ENCODE measurements around the gene TMEM114.
"Not testable (repeated sequence)": the region's sequence is repeated elsewhere in the genome, so short reads cannot be mapped to it uniquely, and the experiment has no call there.

TMEM114 gene

GRCh38 chr16:8572919-8573724, 17.2 kb downstream of the TMEM114 start:
- peak; percentile 36 to 58 for DNase-seq

- DNase-seq = no peak
Measured at GRCh38 chr16:8572063-8572918, 18.0 kb downstream of the TMEM114 start.

- DNase-seq = peak; percentile 47 to 64
Measured at GRCh38 chr16:8571061-8571596, 19.2 kb downstream of the TMEM114 start.

GRCh38 chr16:8570393-8570792, 19.9 kb downstream of the TMEM114 start:
- not testable (repeated sequence) for DNase-seq

GRCh38 chr16:8569650-8570346, 20.5 kb downstream of the TMEM114 start:
- no peak for DNase-seq

GRCh38 chr16:8568231-8568617, 22.1 kb downstream of the TMEM114 start:
- DNase-seq = no peak

- peak; percentile 94 to 96 for DNase-seq
Measured at GRCh38 chr16:8567355-8568230, 22.7 kb downstream of the TMEM114 start.

- DNase-seq = no peak
Measured at GRCh38 chr16:8565498-8565897, 24.8 kb downstream of the TMEM114 start.

- no peak for DNase-seq
Measured at GRCh38 chr16:8564934-8565345, 25.4 kb downstream of the TMEM114 start.

GRCh38 chr16:8563944-8564540, 26.3 kb downstream of the TMEM114 start:
- DNase-seq = not testable (repeated sequence)

- DNase-seq = no peak
Measured at GRCh38 chr16:8561496-8561895, 28.8 kb downstream of the TMEM114 start.

GRCh38 chr16:8555400-8555799, 34.9 kb downstream of the TMEM114 start:
- DNase-seq = no peak

- DNase-seq = no peak
Measured at GRCh38 chr16:8554881-8555280, 35.4 kb downstream of the TMEM114 start.

GRCh38 chr16:8554022-8554421, 36.3 kb downstream of the TMEM114 start:
- DNase-seq = no peak

GRCh38 chr16:8552487-8553221, 37.7 kb downstream of the TMEM114 start:
- no peak for DNase-seq

- no peak for DNase-seq
Measured at GRCh38 chr16:8551388-8552332, 38.7 kb downstream of the TMEM114 start.

- DNase-seq = no peak
Measured at GRCh38 chr16:8550728-8551387, 39.5 kb downstream of the TMEM114 start.

- no peak for DNase-seq
Measured at GRCh38 chr16:8549843-8550412, 40.4 kb downstream of the TMEM114 start.

All from inflammatory macrophage (primary cell).